K562 (cell line): ENCODE data around the gene METRN. TPM values are rescaled to one million over a fixed set of nuclear protein-coding genes. Genes with fewer than 3 reads are reported as not detected.
A peak's percentile ranks its signal among the peaks of the same experiment; 100 is the strongest.

ENCODE experiments used
- CHD4 ChIP-seq: fragments of 200-600 bp; sonication (generic); IDR thresholded peaks from 3 replicates; pipeline ENCODE4 v1.6.1; 2012; ENCODE audit warnings: low read depth, mild to moderate bottlenecking, mixed read lengths, low read length, inconsistent platforms; ENCODE audit not compliant: insufficient read depth, insufficient replicate concordance, poor library complexity, severe bottlenecking
- CSDE1 ChIP-seq, 2 experiments: fragments of 450-650 bp; IDR thresholded peaks; 2 replicates each; pipeline ENCODE4 v1.6.1; 2016; ENCODE audit warnings: mild to moderate bottlenecking in 1 of 2
- E2F3 ChIP-seq: fragments of 250-450 bp; sonication (Bioruptor Pico); IDR thresholded peaks from 2 replicates; pipeline ENCODE4 v1.4.0; 2020; ENCODE audit warnings: mild to moderate bottlenecking
- GTF2E2 ChIP-seq: fragments of 200-800 bp; sonication (Bioruptor generic); IDR thresholded peaks from 2 replicates; pipeline ENCODE4 v1.6.1; 2016; ENCODE audit warnings: missing genetic modification characterization, missing compliant biosample characterization
- IRF9 ChIP-seq: fragments of 450-650 bp; IDR thresholded peaks from 2 replicates; pipeline ENCODE4 v1.6.1; 2016; ENCODE audit warnings: missing biosample characterization, missing genetic modification characterization
- JUN ChIP-seq, 2 experiments: sonication (generic) in 1 of 2; formaldehyde crosslinking in 1 of 2; IDR thresholded peaks; 2 replicates each; pipeline versions ENCODE4 v1.6.1 to v1.8.0; 2012 to 2022; ENCODE audit warnings: borderline replicate concordance in 2 of 2, mild to moderate bottlenecking in 2 of 2, improper control_type of control experiment in 1 of 2, low read depth in 1 of 2, low read length in 1 of 2, missing genetic modification reagents in 1 of 2
- NR3C1 ChIP-seq: sonication (generic); formaldehyde crosslinking; IDR thresholded peaks from 2 replicates; pipeline ENCODE4 v1.8.1; 2022; ENCODE audit warnings: missing genetic modification reagents
- TOE1 ChIP-seq, 2 experiments: fragments of 450-650 bp in 1 of 2; sonication (generic) in 1 of 2; formaldehyde crosslinking in 1 of 2; IDR thresholded peaks; 2 replicates each; pipeline versions ENCODE4 v1.7.1 to v1.8.0; 2016 to 2022; ENCODE audit warnings: borderline replicate concordance in 2 of 2, mild to moderate bottlenecking in 2 of 2, antibody characterized with exemption in 1 of 2, inconsistent platforms in 1 of 2, low read depth in 1 of 2, missing genetic modification reagents in 1 of 2, moderate library complexity in 1 of 2
- TSHZ1 ChIP-seq: fragments of 250-450 bp; sonication (Bioruptor Pico); IDR thresholded peaks from 2 replicates; pipeline ENCODE4 v1.4.0; 2020; ENCODE audit warnings: mild to moderate bottlenecking, moderate library complexity
- ZBTB7A ChIP-seq: IDR thresholded peaks from 2 replicates; pipeline ENCODE4 v1.6.1; 2011; ENCODE audit warnings: low read depth, mild to moderate bottlenecking, low read length, moderate library complexity, borderline replicate concordance; ENCODE audit not compliant: control insufficient read depth
- ZKSCAN3 ChIP-seq: fragments of 250-450 bp; sonication (Bioruptor Pico); IDR thresholded peaks from 2 replicates; pipeline ENCODE4 v1.4.0; 2020
- ZNF121 ChIP-seq: sonication (generic); formaldehyde crosslinking; conservative IDR thresholded peaks from 2 replicates; pipeline ENCODE4 v1.8.0; 2022; ENCODE audit warnings: missing genetic modification reagents
- ZNF175 ChIP-seq: fragments of 200-800 bp; sonication (Bioruptor generic); IDR thresholded peaks from 2 replicates; pipeline ENCODE4 v1.6.1; 2016; ENCODE audit warnings: low read depth, mild to moderate bottlenecking, missing genetic modification characterization, missing compliant biosample characterization
- ZNF212 ChIP-seq: fragments of 450-650 bp; formaldehyde crosslinking; IDR thresholded peaks from 2 replicates; pipeline ENCODE4 v1.4.0; 2020; ENCODE audit warnings: mild to moderate bottlenecking
- ZNF707 ChIP-seq: fragments of 250-450 bp; sonication (Bioruptor Pico); conservative IDR thresholded peaks from 2 replicates; pipeline ENCODE4 v1.8.0; 2022; ENCODE audit warnings: inconsistent platforms, mild to moderate bottlenecking, moderate library complexity
- polyA plus RNA-seq, 8 experiments: library from polyadenylated mRNA; depleted of rRNA in 4 of 8; stranded (reverse) in 5 of 8; unstranded in 3 of 8; fragments of >200 nt; fragmentation: Nextera tagmentation in 2 of 8; fragmentation: Illumina TruSeq in 1 of 8; extraction: Ambion mirVana in 2 of 8; extraction: Trizol in 1 of 8; gene quantifications; 2 replicates each; pipeline versions ENCODE4 v1.2.1 to v1.2.3, GENCODE V29; 2011 to 2014; ENCODE audit warnings: inconsistent platforms in 1 of 8, missing spikeins in 1 of 8
- total RNA-seq, 7 experiments: library from RNA; depleted of rRNA in 6 of 7; stranded (reverse); fragments of >200 nt in 6 of 7; fragmentation: Illumina TruSeq in 2 of 7; extraction: Trizol in 2 of 7; gene quantifications; 2 replicates each; pipeline versions ENCODE4 v1.2.1 to v1.2.3, GENCODE V29; 2011 to 2021; ENCODE audit warnings: low replicate concordance in 1 of 7
- TF ChIP-seq, protein P1 (sequence below): fragments of 250-450 bp; sonication (Bioruptor Pico); IDR thresholded peaks from 2 replicates; pipeline ENCODE4 v1.4.0; 2020
- TF ChIP-seq, protein P2 (sequence below): fragments of 450-650 bp; IDR thresholded peaks from 2 replicates; pipeline ENCODE4 v1.6.1; 2016; ENCODE audit warnings: low read depth, mild to moderate bottlenecking, moderate library complexity

METRN gene
- total and polyA plus RNA-seq, 9 of the 15 experiments (the other 6 are each of a cell fraction or from before 2014, with no cell fraction given), result 0.20 to 89.8 (median 15.4) TPM

- TF ChIP-seq, protein P1, sequence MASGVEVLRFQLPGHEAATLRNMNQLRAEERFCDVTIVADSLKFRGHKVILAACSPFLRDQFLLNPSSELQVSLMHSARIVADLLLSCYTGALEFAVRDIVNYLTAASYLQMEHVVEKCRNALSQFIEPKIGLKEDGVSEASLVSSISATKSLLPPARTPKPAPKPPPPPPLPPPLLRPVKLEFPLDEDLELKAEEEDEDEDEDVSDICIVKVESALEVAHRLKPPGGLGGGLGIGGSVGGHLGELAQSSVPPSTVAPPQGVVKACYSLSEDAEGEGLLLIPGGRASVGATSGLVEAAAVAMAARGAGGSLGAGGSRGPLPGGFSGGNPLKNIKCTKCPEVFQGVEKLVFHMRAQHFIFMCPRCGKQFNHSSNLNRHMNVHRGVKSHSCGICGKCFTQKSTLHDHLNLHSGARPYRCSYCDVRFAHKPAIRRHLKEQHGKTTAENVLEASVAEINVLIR (CRISPR knock-in tag), result peak; percentile 44; the same call in 1 of the 2 replicates
- TF ChIP-seq ZNF121, result no peak
- no peak for TF ChIP-seq ZNF707 (CRISPR knock-in tag)
- TF ChIP-seq NR3C1 (CRISPR knock-in tag), result peak; percentile 38; the same call in 1 of the 2 replicates
- no peak for TF ChIP-seq TOE1 (IDR thresholded peaks at IDR 0.05; ENCODE audit: borderline replicate concordance)
- TF ChIP-seq TOE1 (CRISPR knock-in tag; IDR thresholded peaks at IDR 0.05; ENCODE audit: borderline replicate concordance, low read depth), result peak; percentile 96; the same call in 1 of the 2 replicates
- TF ChIP-seq, protein P2, sequence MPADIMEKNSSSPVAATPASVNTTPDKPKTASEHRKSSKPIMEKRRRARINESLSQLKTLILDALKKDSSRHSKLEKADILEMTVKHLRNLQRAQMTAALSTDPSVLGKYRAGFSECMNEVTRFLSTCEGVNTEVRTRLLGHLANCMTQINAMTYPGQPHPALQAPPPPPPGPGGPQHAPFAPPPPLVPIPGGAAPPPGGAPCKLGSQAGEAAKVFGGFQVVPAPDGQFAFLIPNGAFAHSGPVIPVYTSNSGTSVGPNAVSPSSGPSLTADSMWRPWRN, result no peak
- no peak for TF ChIP-seq IRF9
- TF ChIP-seq ZNF175 (CRISPR knock-in tag), result no peak
- TF ChIP-seq CSDE1 (IDR thresholded peaks at IDR 0.05), result no peak
- TF ChIP-seq ZBTB7A, result peak; percentile 49
- peak; percentile 54; the same call in 1 of the 2 replicates for TF ChIP-seq ZNF212 (CRISPR knock-in tag)
- peak; percentile 64; the same call in 1 of the 2 replicates for TF ChIP-seq E2F3 (CRISPR knock-in tag)
- TF ChIP-seq CHD4, result no peak
- TF ChIP-seq ZKSCAN3, result no peak
- no peak for TF ChIP-seq JUN (IDR thresholded peaks at IDR 0.05; ENCODE audit: borderline replicate concordance, low read depth, low read length)
- no peak for TF ChIP-seq JUN (CRISPR knock-in tag; IDR thresholded peaks at IDR 0.05; ENCODE audit: borderline replicate concordance)
- TF ChIP-seq TSHZ1 (CRISPR knock-in tag), result no peak
- TF ChIP-seq GTF2E2, result peak; percentile 82; the same call in 1 of the 2 replicates
These were observed 6.3 kb downstream of the METRN start, which contains the start of gene ANTKMT (continued) for GRCh38 chr16:720990-721764.
